HepG2 (cell line): ENCODE results near the gene WNT2B.

Source experiments
- NFYC ChIP-seq: IDR thresholded peaks from 2 replicates; pipeline ENCODE4 v1.6.1; 2016; ENCODE audit warnings: missing genetic modification reagents, missing compliant biosample characterization
- RNF2 ChIP-seq: fragments of 450-650 bp; conservative IDR thresholded peaks from 2 replicates; pipeline ENCODE4 v1.6.1; 2016; ENCODE audit warnings: low read depth
- ZNF232 ChIP-seq: sonication (generic); formaldehyde crosslinking; IDR thresholded peaks from 2 replicates; pipeline ENCODE4 v1.4.0; 2020; ENCODE audit warnings: missing genetic modification reagents, borderline replicate concordance
- ZNF3 ChIP-seq: IDR thresholded peaks from 2 replicates; pipeline ENCODE4 v1.7.0; 2017; ENCODE audit warnings: inconsistent platforms

- TF ChIP-seq NFYC (CRISPR knock-in tag), result no peak
- TF ChIP-seq ZNF3 (CRISPR knock-in tag), result no peak
- TF ChIP-seq ZNF232 (CRISPR knock-in tag), result no peak
- TF ChIP-seq RNF2, result no peak
Observed at GRCh38 chr1:112504661-112505399, 3.9 kb upstream of the WNT2B start.
